Measurements from ENCODE around the gene ARHGAP11A. TPM values are rescaled to one million over a fixed set of nuclear protein-coding genes. Genes with fewer than 3 reads are reported as not detected.
"Not testable (repeated sequence)": the region's sequence is repeated elsewhere in the genome, so short reads cannot be mapped to it uniquely, and the experiment has no call there.

The ARHGAP11A gene
- polyA plus RNA-seq: 2.0 to 11.3 TPM (median 7.5 TPM) in 3 replicates
- polyA plus RNA-seq (2011; ENCODE audit: low read depth): 3.6 TPM
- 3.2 and 4.9 TPM in 2 replicates for polyA plus RNA-seq (2011; cell fraction: cytosol; rRNA removed)
- 4.1 TPM in 2 replicates for polyA plus RNA-seq (2011; cell fraction: nucleus; rRNA removed)
- 1.7 and 20.2 TPM in 2 replicates for polyA plus RNA-seq (2012; ENCODE audit: low replicate concordance)
- 1.1 to 7.5 TPM (median 1.8 TPM) in 3 replicates for polyA minus RNA-seq
- 3.1 TPM for polyA minus RNA-seq (2011; cell fraction: cytosol; rRNA and poly(A)+ RNA removed)
- 1.8 and 4.8 TPM in 2 replicates for polyA minus RNA-seq (2011; cell fraction: nucleus; rRNA and poly(A)+ RNA removed)

DNA sequence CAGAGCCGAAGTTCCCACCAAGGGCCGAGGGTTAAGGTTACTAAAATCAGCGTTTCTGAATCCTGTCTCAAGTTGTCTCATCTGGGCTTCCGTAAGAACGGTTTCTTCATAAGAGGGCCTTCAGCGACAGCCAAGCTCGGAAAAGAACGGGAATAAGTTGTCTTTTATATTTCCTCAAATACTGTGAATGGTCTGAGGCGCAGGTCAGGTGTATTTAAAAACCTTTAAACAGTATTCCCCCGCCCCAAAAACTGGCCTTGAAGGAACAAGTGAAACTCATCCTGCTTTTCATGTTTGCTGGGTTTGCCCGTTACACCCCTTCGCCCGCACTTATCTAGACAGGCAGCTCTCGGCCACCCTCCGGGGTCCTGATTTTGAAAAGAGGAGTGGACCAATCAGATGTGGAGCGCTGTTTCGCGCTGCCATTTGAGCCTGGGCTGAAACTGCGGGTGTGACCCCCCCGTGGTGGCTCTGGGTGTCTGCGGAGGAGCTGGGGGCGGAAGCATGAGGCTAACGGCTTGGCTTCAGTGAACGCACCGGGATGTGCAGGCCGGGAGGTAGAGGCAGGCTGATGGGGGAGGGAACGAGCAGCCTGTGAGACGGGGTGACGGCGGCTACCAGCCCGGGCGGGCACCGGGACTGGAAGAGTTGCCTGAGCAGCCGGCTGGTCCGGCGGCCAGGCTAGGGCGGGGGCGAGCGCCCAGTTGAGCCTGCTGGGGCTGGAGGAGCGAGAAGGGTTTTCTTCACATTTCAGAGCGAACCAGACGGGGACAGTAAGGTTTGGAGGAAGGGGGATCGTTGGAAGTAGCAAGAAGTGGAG lies at the start of gene ARHGAP11A:
ARHGAP11A (plus strand) TSS at position 454 of the 820 bp plus-strand sequence. CDS start 708 bp downstream, outside the sequence.
- H3K4me3 ChIP-seq (ENCODE audit: control insufficient read depth in 2 of 3, extremely low read depth in 1 of 3, insufficient read depth in 2 of 3, low read depth in 1 of 3, low read length in 3 of 3): peak within 1 kb of the TSS; percentile 58 to 84 (median 71)
- H3K27me3 ChIP-seq (ENCODE audit: control insufficient read depth, extremely low read depth, insufficient read depth, low read length); H3K36me3 ChIP-seq (ENCODE audit: control insufficient read depth in 2 of 2, extremely low read depth in 1 of 2, insufficient read depth in 2 of 2, low read length in 2 of 2); FAIRE-seq; H3K9me3 ChIP-seq (ENCODE audit: control insufficient read depth, low read depth, low read length); dilution Hi-C loops (cut with MboI; ENCODE audit: extremely low pct_ligation_motif_present, low sequenced_read_pairs); H3K4me1 ChIP-seq (ENCODE audit: control insufficient read depth, extremely low read depth, insufficient read depth, low read length); H3K9me1 ChIP-seq (ENCODE audit: control insufficient read depth, extremely low read depth, insufficient read depth, low read length); H4K20me1 ChIP-seq (ENCODE audit: control insufficient read depth, extremely low read depth, insufficient read depth, low read length): not testable (repeated sequence)
- peak within 1 kb of the TSS; percentile 73 for H3K27ac ChIP-seq (ENCODE audit: control insufficient read depth, insufficient read depth, low read length)
- H3K4me2 ChIP-seq (ENCODE audit: control insufficient read depth, extremely low read depth, insufficient read depth, low read depth, low read length): peak within 1 kb of the TSS; percentile 69
- peak within 1 kb of the TSS; percentile 82 for H3K9ac ChIP-seq (ENCODE audit: control insufficient read depth, extremely low read depth, insufficient read depth, low read length)
- H3K79me2 ChIP-seq (ENCODE audit: control insufficient read depth, insufficient read depth, low read length): peaks cover 34% of the 10 kb centered on the region
- DNase-seq (ENCODE audit: low read depth, low spot score): peak; percentile 52
- H2AFZ ChIP-seq (ENCODE audit: control insufficient read depth, low read length): peak within 1 kb of the TSS; percentile 88

DNA sequence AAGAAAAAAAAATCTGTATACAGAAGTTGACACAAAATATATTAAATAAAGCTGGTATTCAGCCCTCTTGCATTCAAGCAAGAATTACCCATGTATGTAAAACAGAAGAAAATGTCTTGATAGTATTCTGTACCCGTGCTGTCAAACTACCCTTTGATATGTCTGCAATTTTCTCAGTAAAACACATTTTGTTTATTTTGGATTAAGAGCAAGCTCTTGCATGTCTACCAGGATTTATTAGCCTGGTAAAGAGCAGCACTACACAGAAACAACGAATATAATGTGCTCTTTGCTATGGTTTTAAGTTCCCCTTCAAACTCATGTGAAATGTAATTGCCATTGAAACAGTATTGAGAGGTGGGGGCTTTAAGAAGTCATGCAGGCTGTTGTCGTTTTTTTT lies 46.3 kb upstream of the ARHGAP11A start:
- H3K9me3 ChIP-seq (ENCODE audit: control insufficient read depth, low read depth, low read length); H3K27me3 ChIP-seq (ENCODE audit: control insufficient read depth, extremely low read depth, insufficient read depth, low read length); dilution Hi-C loops (cut with MboI; ENCODE audit: extremely low pct_ligation_motif_present, low sequenced_read_pairs); H3K4me2 ChIP-seq (ENCODE audit: control insufficient read depth, extremely low read depth, insufficient read depth, low read depth, low read length); H3K4me3 ChIP-seq (ENCODE audit: control insufficient read depth in 2 of 3, extremely low read depth in 1 of 3, insufficient read depth in 2 of 3, low read depth in 1 of 3, low read length in 3 of 3); H3K9me1 ChIP-seq (ENCODE audit: control insufficient read depth, extremely low read depth, insufficient read depth, low read length); H3K36me3 ChIP-seq (ENCODE audit: control insufficient read depth in 2 of 2, extremely low read depth in 1 of 2, insufficient read depth in 2 of 2, low read length in 2 of 2); H3K4me1 ChIP-seq (ENCODE audit: control insufficient read depth, extremely low read depth, insufficient read depth, low read length); H2AFZ ChIP-seq (ENCODE audit: control insufficient read depth, low read length); H3K79me2 ChIP-seq (ENCODE audit: control insufficient read depth, insufficient read depth, low read length); H3K27ac ChIP-seq (ENCODE audit: control insufficient read depth, insufficient read depth, low read length); H3K9ac ChIP-seq (ENCODE audit: control insufficient read depth, extremely low read depth, insufficient read depth, low read length); FAIRE-seq; DNase-seq (ENCODE audit: low read depth, low spot score); H4K20me1 ChIP-seq (ENCODE audit: control insufficient read depth, extremely low read depth, insufficient read depth, low read length): not testable (repeated sequence)

GRCh38 chr15:32578482-32578881 lies 36.8 kb upstream of the ARHGAP11A start:
- H3K4me2 ChIP-seq (ENCODE audit: control insufficient read depth, extremely low read depth, insufficient read depth, low read depth, low read length); H3K27ac ChIP-seq (ENCODE audit: control insufficient read depth, insufficient read depth, low read length); H4K20me1 ChIP-seq (ENCODE audit: control insufficient read depth, extremely low read depth, insufficient read depth, low read length); FAIRE-seq; dilution Hi-C loops (cut with MboI; ENCODE audit: extremely low pct_ligation_motif_present, low sequenced_read_pairs); H3K27me3 ChIP-seq (ENCODE audit: control insufficient read depth, extremely low read depth, insufficient read depth, low read length); DNase-seq (ENCODE audit: low read depth, low spot score); H2AFZ ChIP-seq (ENCODE audit: control insufficient read depth, low read length); H3K79me2 ChIP-seq (ENCODE audit: control insufficient read depth, insufficient read depth, low read length); H3K36me3 ChIP-seq (ENCODE audit: control insufficient read depth in 2 of 2, extremely low read depth in 1 of 2, insufficient read depth in 2 of 2, low read length in 2 of 2); H3K9me1 ChIP-seq (ENCODE audit: control insufficient read depth, extremely low read depth, insufficient read depth, low read length); H3K4me3 ChIP-seq (ENCODE audit: control insufficient read depth in 2 of 3, extremely low read depth in 1 of 3, insufficient read depth in 2 of 3, low read depth in 1 of 3, low read length in 3 of 3); H3K4me1 ChIP-seq (ENCODE audit: control insufficient read depth, extremely low read depth, insufficient read depth, low read length); H3K9me3 ChIP-seq (ENCODE audit: control insufficient read depth, low read depth, low read length); H3K9ac ChIP-seq (ENCODE audit: control insufficient read depth, extremely low read depth, insufficient read depth, low read length): not testable (repeated sequence)

DNA sequence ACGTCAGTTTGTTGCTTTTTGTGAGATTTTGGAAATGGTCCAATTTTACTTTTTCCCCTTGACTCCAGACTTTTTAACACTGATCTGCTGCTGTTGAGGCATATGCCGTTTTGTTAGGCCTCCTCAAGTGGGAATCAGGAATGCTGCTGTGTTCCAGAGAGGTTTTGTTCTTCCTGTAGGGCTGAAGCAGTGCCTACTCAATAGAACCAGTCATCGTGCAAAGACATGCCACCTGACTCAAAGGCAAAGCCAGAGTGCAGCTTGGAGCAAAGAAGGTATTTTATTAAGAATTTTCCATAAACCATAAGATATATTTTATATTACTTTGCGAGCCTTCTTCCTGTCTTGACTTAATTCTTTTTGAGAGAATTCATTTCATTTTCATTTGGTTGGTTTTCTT lies 29.5 kb upstream of the ARHGAP11A start:
- H3K9ac ChIP-seq (ENCODE audit: control insufficient read depth, extremely low read depth, insufficient read depth, low read length); H3K9me3 ChIP-seq (ENCODE audit: control insufficient read depth, low read depth, low read length); dilution Hi-C loops (cut with MboI; ENCODE audit: extremely low pct_ligation_motif_present, low sequenced_read_pairs); DNase-seq (ENCODE audit: low read depth, low spot score); H3K27ac ChIP-seq (ENCODE audit: control insufficient read depth, insufficient read depth, low read length); H3K36me3 ChIP-seq (ENCODE audit: control insufficient read depth in 2 of 2, extremely low read depth in 1 of 2, insufficient read depth in 2 of 2, low read length in 2 of 2); H4K20me1 ChIP-seq (ENCODE audit: control insufficient read depth, extremely low read depth, insufficient read depth, low read length); H3K79me2 ChIP-seq (ENCODE audit: control insufficient read depth, insufficient read depth, low read length); FAIRE-seq; H2AFZ ChIP-seq (ENCODE audit: control insufficient read depth, low read length); H3K4me1 ChIP-seq (ENCODE audit: control insufficient read depth, extremely low read depth, insufficient read depth, low read length); H3K9me1 ChIP-seq (ENCODE audit: control insufficient read depth, extremely low read depth, insufficient read depth, low read length); H3K4me3 ChIP-seq (ENCODE audit: control insufficient read depth in 2 of 3, extremely low read depth in 1 of 3, insufficient read depth in 2 of 3, low read depth in 1 of 3, low read length in 3 of 3); H3K27me3 ChIP-seq (ENCODE audit: control insufficient read depth, extremely low read depth, insufficient read depth, low read length); H3K4me2 ChIP-seq (ENCODE audit: control insufficient read depth, extremely low read depth, insufficient read depth, low read depth, low read length): not testable (repeated sequence)

GRCh38 chr15:32593151-32593550 lies 22.2 kb upstream of the ARHGAP11A start, which contains the start of gene GOLGA8N:
Gene GOLGA8N, plus strand, starts transcription at chr15:32593456.
- H3K4me1 ChIP-seq (ENCODE audit: control insufficient read depth, extremely low read depth, insufficient read depth, low read length); DNase-seq (ENCODE audit: low read depth, low spot score); H3K9ac ChIP-seq (ENCODE audit: control insufficient read depth, extremely low read depth, insufficient read depth, low read length); H3K9me3 ChIP-seq (ENCODE audit: control insufficient read depth, low read depth, low read length); H3K4me3 ChIP-seq (ENCODE audit: control insufficient read depth in 2 of 3, extremely low read depth in 1 of 3, insufficient read depth in 2 of 3, low read depth in 1 of 3, low read length in 3 of 3); H4K20me1 ChIP-seq (ENCODE audit: control insufficient read depth, extremely low read depth, insufficient read depth, low read length); H3K79me2 ChIP-seq (ENCODE audit: control insufficient read depth, insufficient read depth, low read length); H3K4me2 ChIP-seq (ENCODE audit: control insufficient read depth, extremely low read depth, insufficient read depth, low read depth, low read length); dilution Hi-C loops (cut with MboI; ENCODE audit: extremely low pct_ligation_motif_present, low sequenced_read_pairs); H3K27me3 ChIP-seq (ENCODE audit: control insufficient read depth, extremely low read depth, insufficient read depth, low read length); H3K9me1 ChIP-seq (ENCODE audit: control insufficient read depth, extremely low read depth, insufficient read depth, low read length); FAIRE-seq; H3K36me3 ChIP-seq (ENCODE audit: control insufficient read depth in 2 of 2, extremely low read depth in 1 of 2, insufficient read depth in 2 of 2, low read length in 2 of 2); H2AFZ ChIP-seq (ENCODE audit: control insufficient read depth, low read length); H3K27ac ChIP-seq (ENCODE audit: control insufficient read depth, insufficient read depth, low read length): not testable (repeated sequence)

All from keratinocyte (primary cell).